ENCODE measurements around the gene TMEM151B.
"Not testable (repeated sequence)": the region's sequence is repeated elsewhere in the genome, so short reads cannot be mapped to it uniquely, and the experiment has no call there.

TMEM151B gene

DNA sequence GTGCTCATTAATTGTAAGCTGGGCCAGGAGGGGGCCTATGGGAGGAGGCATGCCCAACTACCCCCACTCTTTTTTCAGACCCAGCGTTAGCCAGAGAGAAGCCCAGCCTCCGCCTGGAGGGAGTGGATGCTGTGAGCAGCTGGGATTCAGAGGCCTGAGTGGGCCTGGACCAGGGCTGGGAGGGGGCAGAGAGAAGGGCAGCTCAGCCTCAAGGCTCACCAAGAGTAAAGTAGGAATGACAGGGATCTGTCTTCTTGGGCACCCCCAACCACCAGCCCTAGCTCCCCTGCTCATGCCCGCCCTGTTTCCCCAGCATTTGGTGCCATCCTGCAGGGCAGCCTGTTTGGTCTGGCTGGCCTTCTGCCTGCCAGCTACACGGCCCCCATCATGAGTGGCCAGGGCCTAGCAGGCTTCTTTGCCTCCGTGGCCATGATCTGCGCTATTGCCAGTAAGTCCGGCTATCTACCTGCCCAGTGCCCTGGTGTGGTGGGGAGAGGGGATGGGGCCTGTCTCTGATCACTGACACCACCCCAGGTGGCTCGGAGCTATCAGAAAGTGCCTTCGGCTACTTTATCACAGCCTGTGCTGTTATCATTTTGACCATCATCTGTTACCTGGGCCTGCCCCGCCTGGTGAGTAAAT, 40.1 kb upstream of the TMEM151B start:
- TF ChIP-seq, protein P1, sequence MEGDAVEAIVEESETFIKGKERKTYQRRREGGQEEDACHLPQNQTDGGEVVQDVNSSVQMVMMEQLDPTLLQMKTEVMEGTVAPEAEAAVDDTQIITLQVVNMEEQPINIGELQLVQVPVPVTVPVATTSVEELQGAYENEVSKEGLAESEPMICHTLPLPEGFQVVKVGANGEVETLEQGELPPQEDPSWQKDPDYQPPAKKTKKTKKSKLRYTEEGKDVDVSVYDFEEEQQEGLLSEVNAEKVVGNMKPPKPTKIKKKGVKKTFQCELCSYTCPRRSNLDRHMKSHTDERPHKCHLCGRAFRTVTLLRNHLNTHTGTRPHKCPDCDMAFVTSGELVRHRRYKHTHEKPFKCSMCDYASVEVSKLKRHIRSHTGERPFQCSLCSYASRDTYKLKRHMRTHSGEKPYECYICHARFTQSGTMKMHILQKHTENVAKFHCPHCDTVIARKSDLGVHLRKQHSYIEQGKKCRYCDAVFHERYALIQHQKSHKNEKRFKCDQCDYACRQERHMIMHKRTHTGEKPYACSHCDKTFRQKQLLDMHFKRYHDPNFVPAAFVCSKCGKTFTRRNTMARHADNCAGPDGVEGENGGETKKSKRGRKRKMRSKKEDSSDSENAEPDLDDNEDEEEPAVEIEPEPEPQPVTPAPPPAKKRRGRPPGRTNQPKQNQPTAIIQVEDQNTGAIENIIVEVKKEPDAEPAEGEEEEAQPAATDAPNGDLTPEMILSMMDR (IDR thresholded peaks at IDR 0.05; ENCODE audit: insufficient read depth, low read length, missing control alignments): no peak
- DNase-seq (ENCODE audit: low read depth, low spot score): no peak
- H3K4me3 ChIP-seq (ENCODE audit: low read depth, low read length): no peak overlapping the region
- ChIA-PET CTCF (interaction anchor here (1.0 kb wide), 2 partner anchors 9 to 11 kb away, joined by 3 read pairs; no protein-coding TSS in a partner anchor), POLR2A (no interaction called here)

DNA sequence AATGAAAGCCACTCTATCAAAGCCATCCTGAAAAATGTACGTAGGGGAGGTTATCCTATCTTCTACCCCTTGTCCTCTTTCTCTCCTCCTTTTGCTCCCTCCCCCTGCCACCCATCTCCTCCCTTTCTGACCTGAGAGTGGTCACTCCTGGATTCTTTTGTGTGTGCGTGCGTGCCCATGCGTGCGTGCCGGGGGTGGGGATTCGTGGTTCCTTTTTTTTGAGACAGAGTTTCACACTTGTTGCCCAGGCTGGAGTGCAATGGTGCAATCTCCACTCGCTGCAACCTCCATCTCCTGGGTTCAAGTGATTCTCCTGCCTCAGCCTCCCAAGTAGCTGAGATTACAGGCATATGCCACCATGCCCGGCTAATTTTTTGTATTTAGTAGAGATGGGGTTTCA, 38.8 kb upstream of the TMEM151B start:
- H3K4me3 ChIP-seq (ENCODE audit: low read depth, low read length); DNase-seq (ENCODE audit: low read depth, low spot score); POLR2A ChIA-PET; CTCF ChIA-PET: not testable (repeated sequence)

DNA sequence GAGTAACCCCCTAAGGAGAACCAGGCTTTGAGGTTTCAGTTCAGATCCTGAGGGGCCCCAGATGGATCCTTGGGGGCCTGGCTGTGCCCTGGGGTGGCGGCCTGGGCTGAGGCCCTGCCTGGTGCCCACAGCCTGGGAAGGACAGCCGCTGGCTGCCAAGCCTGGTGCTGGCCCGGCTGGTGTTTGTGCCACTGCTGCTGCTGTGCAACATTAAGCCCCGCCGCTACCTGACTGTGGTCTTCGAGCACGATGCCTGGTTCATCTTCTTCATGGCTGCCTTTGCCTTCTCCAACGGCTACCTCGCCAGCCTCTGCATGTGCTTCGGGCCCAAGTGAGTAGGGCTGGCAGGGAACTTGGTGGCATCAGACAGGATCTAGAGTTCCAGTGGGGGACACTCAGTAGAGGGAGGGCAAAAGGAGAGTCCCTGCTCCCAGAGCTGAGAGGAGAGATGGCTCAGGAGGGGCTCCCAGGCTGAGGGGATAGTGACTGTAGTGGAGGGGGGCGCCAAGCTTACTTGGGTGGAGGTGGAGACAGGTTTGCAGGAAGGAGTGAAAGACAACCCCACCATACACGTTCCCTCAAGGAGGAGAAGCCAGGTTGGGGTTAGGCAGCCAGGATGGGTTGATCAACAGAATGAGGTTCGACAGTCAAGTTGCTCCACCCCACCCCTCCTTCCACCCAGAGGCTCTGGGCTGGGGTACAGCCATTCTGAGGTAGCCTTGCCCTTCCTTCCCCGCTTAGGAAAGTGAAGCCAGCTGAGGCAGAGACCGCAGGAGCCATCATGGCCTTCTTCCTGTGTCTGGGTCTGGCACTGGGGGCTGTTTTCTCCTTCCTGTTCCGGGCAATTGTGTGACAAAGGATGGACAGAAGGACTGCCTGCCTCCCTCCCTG, 37.3 kb upstream of the TMEM151B start:
- TF ChIP-seq, protein P1 (IDR thresholded peaks at IDR 0.05; ENCODE audit: insufficient read depth, low read length, missing control alignments): no peak

DNA sequence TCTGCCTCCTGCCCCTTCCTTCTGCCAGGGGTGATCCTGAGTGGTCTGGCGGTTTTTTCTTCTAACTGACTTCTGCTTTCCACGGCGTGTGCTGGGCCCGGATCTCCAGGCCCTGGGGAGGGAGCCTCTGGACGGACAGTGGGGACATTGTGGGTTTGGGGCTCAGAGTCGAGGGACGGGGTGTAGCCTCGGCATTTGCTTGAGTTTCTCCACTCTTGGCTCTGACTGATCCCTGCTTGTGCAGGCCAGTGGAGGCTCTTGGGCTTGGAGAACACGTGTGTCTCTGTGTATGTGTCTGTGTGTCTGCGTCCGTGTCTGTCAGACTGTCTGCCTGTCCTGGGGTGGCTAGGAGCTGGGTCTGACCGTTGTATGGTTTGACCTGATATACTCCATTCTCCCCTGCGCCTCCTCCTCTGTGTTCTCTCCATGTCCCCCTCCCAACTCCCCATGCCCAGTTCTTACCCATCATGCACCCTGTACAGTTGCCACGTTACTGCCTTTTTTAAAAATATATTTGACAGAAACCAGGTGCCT, 36.6 kb upstream of the TMEM151B start:
- DNase-seq (ENCODE audit: low read depth, low spot score): no peak
- POLR2A ChIA-PET: interaction anchor here (4.9 kb wide), 1 partner anchor 13 kb away, joined by 74 read pairs; the partner anchor contains the start of gene HSP90AB1

More for the DNA sequence above, 37.3 kb upstream of the TMEM151B start:
- DNase-seq (ENCODE audit: low read depth, low spot score): no peak
- ChIA-PET POLR2A (interaction anchor here (4.9 kb wide), 1 partner anchor 14 kb away, joined by 74 read pairs; the partner anchor contains the start of gene HSP90AB1), CTCF (interaction anchor here (1.4 to 6.6 kb wide), 7 partner anchors 8 to 136 kb away, joined by 3 to 175 read pairs (median 31); partner anchors contain the start of genes HSP90AB1 and SLC29A1)
- no peak overlapping the region for H3K4me3 ChIP-seq (ENCODE audit: low read depth, low read length)

DNA sequence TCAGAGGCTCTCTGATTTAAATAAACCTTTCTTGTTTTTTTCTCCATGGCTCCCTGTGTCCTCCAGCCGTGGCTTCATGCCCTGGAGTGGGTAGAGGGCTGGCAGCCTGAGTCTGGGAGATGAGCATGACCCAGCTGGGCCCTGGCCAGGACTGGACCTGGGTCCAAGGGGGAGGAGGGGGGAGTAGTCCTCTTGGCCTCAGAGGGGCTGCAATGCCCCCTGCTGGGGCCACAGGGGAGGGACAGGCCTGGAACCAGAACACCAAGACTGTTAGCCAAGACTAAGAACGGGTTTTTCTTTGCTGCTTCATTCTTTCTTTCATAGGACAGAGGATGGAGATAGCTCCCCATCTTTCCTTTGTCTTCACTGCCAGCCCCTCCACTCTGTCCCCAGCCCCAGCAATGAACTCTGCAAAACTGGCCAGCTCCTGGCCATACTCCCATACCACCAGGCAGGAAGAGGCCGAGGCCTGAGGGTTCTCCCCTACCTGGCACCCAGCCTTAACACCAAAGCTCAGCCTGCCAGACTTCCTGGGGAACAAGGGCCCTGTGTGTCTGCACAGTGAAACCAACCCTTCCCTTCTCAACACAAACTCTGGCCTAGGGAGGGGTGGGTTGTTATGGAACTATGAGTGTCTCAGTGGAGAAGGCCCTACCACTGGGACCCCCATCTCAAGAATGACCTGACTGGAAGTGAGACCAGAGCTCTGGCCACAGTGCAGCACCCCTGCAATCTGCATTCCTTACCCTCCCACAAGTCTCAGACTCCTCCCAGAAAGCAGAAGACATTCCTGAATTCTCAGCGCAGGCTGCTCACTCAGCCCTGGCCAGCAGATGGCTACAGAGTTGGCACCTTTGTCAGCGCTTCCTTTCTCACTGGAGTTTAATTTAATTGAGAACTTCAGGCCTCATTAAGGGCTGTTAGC, 35.9 kb upstream of the TMEM151B start:
- TF ChIP-seq, protein P1 (IDR thresholded peaks at IDR 0.05; ENCODE audit: insufficient read depth, low read length, missing control alignments): peak; percentile 80
- CTCF ChIA-PET: interaction anchor here (0.6 to 6.6 kb wide), 46 partner anchors 10 to 150 kb away, joined by 3 to 175 read pairs (median 5); partner anchors contain the start of genes AARS2, HSP90AB1, MYMX and SLC29A1
- no peak overlapping the region for H3K4me3 ChIP-seq (ENCODE audit: low read depth, low read length)
- POLR2A ChIA-PET: interaction anchor here (0.5 to 4.9 kb wide), 4 partner anchors 10 to 13 kb away, joined by 3 to 74 read pairs (median 4); partner anchors contain the start of gene HSP90AB1
- no peak for DNase-seq (ENCODE audit: low read depth, low spot score)

More for the DNA sequence above, 36.6 kb upstream of the TMEM151B start:
- CTCF ChIA-PET: interaction anchor here (0.6 to 6.6 kb wide), 29 partner anchors 9 to 149 kb away, joined by 3 to 175 read pairs (median 5); partner anchors contain the start of genes AARS2, HSP90AB1 and SLC29A1
- no peak overlapping the region for H3K4me3 ChIP-seq (ENCODE audit: low read depth, low read length)
- TF ChIP-seq, protein P1 (IDR thresholded peaks at IDR 0.05; ENCODE audit: insufficient read depth, low read length, missing control alignments): no peak
